ENCODE measurements around the gene ACOT11.

DNA sequence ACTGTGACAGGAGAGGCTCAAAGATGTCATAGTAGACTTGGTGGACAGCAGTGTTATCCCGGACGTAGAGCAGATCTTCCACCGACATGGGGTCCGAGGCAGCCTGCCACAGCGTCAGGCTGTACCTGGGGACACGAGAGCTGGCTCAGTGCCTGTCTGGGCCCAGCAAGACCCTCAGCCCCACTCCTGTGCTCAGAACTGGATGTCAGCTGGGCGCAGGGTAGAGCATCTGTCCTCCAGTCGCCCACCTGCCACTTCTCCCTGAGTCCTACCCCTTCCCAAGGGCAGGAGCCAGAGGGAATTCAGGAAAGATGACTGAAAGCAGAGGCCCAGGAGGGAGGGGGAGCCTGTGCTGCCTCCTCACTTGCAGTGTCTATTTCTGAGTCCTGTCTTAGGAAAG, 63.6 kb downstream of the ACOT11 start:
- TF ChIP-seq EZH2 (IDR thresholded peaks at IDR 0.05) (no peak), POLR2AphosphoS5 (IDR thresholded peaks at IDR 0.05; ENCODE audit: borderline replicate concordance, low read depth, low read length) (no peak)
